Mammary epithelial cell (primary cell): ENCODE measurements around the gene CPLX1.

Experiments used
- EZH2 ChIP-seq: IDR thresholded peaks from 2 replicates; pipeline ENCODE4 v1.6.1; 2012; ENCODE audit warnings: low read length, inconsistent platforms, borderline replicate concordance
- TF ChIP-seq, protein P1 (sequence below), 2 donors: IDR thresholded peaks in 1 of 2; conservative IDR thresholded peaks in 1 of 2; 2 replicates each; pipeline ENCODE4 v1.5.1; 2011 to 2012; ENCODE audit warnings: inconsistent platforms in 2 of 2, low read length in 2 of 2, mild to moderate bottlenecking in 2 of 2, control low read depth in 1 of 2, low read depth in 1 of 2; ENCODE audit not compliant: insufficient read depth in 1 of 2; ENCODE audit errors: extremely low read depth in 1 of 2

DNA sequence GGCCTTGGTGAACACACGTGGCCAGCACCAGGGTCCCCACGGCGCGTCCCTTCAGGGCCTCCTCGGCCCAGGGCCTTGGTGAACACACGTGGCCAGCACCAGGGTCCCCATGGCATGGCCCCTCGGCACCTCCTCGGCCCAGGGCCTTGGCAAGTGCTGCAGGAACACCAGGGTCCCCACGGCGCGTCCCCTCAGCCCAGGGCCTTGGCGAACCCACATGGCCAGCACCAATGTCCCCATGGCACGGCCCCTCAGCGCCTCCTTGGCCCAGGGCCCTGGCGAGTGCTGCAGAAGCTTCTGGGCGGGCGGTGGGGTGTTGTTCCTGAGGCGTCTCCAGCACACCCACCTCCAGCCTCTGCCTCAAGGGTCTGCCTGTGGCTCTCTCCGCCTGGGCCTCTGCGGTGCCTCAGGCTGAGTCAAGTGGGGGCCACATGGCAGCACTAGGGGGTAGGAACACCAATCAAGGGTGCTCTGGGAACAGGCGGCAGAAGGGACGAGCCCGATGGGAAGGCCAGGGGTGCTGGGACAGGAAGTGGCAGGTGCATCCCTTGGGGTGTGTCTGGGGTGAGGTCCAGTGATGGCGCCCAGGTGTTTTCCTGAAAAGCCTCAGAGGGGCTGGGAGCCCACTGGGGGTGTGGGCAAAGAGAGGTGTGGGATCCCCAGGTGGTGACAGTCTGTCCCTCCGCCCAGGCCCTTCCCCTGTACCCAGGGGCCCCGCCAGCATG lies 41.8 kb upstream of the CPLX1 start:
- TF ChIP-seq, protein P1, sequence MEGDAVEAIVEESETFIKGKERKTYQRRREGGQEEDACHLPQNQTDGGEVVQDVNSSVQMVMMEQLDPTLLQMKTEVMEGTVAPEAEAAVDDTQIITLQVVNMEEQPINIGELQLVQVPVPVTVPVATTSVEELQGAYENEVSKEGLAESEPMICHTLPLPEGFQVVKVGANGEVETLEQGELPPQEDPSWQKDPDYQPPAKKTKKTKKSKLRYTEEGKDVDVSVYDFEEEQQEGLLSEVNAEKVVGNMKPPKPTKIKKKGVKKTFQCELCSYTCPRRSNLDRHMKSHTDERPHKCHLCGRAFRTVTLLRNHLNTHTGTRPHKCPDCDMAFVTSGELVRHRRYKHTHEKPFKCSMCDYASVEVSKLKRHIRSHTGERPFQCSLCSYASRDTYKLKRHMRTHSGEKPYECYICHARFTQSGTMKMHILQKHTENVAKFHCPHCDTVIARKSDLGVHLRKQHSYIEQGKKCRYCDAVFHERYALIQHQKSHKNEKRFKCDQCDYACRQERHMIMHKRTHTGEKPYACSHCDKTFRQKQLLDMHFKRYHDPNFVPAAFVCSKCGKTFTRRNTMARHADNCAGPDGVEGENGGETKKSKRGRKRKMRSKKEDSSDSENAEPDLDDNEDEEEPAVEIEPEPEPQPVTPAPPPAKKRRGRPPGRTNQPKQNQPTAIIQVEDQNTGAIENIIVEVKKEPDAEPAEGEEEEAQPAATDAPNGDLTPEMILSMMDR (conservative IDR thresholded peaks at IDR 0.05 in 1 of 2, IDR thresholded peaks at IDR 0.05 in 1 of 2; ENCODE audit: extremely low read depth in 1 of 2, insufficient read depth in 1 of 2, low read depth in 1 of 2, low read length in 2 of 2) = no peak
- no peak for TF ChIP-seq EZH2
